ENCODE measurements around the gene RNH1. TPM values are rescaled to one million over a fixed set of nuclear protein-coding genes. Genes with fewer than 3 reads are reported as not detected.

The RNH1 gene
- total and polyA plus RNA-seq, 2 of the 8 experiments (the other 6 are each of a cell fraction or from before 2014, with no cell fraction given): 48.7 to 49.8 TPM

DNA sequence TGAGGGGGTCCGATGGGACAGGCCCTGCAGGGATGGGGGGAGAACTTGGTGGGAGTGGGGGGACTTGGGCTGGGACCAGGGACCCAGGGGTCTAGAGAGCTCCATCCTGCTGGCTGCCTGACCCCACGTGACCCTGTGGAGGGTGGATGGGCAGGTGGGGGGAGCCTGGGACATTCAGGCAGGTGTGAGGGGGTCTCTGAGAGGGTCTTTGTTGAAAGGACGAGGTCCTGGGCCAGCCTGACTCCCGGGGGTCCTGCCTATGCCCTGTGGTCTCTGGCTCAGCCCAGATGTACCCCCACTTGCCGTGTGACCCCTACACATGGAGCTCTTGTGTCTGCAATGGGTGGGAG lies 37.8 kb upstream of the RNH1 start (continued):
- TF ChIP-seq, protein P1, sequence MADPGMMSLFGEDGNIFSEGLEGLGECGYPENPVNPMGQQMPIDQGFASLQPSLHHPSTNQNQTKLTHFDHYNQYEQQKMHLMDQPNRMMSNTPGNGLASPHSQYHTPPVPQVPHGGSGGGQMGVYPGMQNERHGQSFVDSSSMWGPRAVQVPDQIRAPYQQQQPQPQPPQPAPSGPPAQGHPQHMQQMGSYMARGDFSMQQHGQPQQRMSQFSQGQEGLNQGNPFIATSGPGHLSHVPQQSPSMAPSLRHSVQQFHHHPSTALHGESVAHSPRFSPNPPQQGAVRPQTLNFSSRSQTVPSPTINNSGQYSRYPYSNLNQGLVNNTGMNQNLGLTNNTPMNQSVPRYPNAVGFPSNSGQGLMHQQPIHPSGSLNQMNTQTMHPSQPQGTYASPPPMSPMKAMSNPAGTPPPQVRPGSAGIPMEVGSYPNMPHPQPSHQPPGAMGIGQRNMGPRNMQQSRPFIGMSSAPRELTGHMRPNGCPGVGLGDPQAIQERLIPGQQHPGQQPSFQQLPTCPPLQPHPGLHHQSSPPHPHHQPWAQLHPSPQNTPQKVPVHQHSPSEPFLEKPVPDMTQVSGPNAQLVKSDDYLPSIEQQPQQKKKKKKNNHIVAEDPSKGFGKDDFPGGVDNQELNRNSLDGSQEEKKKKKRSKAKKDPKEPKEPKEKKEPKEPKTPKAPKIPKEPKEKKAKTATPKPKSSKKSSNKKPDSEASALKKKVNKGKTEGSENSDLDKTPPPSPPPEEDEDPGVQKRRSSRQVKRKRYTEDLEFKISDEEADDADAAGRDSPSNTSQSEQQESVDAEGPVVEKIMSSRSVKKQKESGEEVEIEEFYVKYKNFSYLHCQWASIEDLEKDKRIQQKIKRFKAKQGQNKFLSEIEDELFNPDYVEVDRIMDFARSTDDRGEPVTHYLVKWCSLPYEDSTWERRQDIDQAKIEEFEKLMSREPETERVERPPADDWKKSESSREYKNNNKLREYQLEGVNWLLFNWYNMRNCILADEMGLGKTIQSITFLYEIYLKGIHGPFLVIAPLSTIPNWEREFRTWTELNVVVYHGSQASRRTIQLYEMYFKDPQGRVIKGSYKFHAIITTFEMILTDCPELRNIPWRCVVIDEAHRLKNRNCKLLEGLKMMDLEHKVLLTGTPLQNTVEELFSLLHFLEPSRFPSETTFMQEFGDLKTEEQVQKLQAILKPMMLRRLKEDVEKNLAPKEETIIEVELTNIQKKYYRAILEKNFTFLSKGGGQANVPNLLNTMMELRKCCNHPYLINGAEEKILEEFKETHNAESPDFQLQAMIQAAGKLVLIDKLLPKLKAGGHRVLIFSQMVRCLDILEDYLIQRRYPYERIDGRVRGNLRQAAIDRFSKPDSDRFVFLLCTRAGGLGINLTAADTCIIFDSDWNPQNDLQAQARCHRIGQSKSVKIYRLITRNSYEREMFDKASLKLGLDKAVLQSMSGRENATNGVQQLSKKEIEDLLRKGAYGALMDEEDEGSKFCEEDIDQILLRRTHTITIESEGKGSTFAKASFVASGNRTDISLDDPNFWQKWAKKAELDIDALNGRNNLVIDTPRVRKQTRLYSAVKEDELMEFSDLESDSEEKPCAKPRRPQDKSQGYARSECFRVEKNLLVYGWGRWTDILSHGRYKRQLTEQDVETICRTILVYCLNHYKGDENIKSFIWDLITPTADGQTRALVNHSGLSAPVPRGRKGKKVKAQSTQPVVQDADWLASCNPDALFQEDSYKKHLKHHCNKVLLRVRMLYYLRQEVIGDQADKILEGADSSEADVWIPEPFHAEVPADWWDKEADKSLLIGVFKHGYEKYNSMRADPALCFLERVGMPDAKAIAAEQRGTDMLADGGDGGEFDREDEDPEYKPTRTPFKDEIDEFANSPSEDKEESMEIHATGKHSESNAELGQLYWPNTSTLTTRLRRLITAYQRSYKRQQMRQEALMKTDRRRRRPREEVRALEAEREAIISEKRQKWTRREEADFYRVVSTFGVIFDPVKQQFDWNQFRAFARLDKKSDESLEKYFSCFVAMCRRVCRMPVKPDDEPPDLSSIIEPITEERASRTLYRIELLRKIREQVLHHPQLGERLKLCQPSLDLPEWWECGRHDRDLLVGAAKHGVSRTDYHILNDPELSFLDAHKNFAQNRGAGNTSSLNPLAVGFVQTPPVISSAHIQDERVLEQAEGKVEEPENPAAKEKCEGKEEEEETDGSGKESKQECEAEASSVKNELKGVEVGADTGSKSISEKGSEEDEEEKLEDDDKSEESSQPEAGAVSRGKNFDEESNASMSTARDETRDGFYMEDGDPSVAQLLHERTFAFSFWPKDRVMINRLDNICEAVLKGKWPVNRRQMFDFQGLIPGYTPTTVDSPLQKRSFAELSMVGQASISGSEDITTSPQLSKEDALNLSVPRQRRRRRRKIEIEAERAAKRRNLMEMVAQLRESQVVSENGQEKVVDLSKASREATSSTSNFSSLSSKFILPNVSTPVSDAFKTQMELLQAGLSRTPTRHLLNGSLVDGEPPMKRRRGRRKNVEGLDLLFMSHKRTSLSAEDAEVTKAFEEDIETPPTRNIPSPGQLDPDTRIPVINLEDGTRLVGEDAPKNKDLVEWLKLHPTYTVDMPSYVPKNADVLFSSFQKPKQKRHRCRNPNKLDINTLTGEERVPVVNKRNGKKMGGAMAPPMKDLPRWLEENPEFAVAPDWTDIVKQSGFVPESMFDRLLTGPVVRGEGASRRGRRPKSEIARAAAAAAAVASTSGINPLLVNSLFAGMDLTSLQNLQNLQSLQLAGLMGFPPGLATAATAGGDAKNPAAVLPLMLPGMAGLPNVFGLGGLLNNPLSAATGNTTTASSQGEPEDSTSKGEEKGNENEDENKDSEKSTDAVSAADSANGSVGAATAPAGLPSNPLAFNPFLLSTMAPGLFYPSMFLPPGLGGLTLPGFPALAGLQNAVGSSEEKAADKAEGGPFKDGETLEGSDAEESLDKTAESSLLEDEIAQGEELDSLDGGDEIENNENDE (IDR thresholded peaks at IDR 0.05; ENCODE audit: insufficient replicate concordance, low read length): no peak
- no peak for TF ChIP-seq SAP30 (IDR thresholded peaks at IDR 0.05; ENCODE audit: insufficient read depth, insufficient replicate concordance, low read length)
- no peak for TF ChIP-seq SIRT6 (IDR thresholded peaks at IDR 0.05; ENCODE audit: low read length)
- TF ChIP-seq HDAC6 (IDR thresholded peaks at IDR 0.05; ENCODE audit: low read depth, low read length): no peak
- TF ChIP-seq TEAD4 (IDR thresholded peaks at IDR 0.05; ENCODE audit: low read depth, low read length): no peak

Measured in H1 (cell line).